ENCODE data around the gene GCG.

GCG gene

DNA sequence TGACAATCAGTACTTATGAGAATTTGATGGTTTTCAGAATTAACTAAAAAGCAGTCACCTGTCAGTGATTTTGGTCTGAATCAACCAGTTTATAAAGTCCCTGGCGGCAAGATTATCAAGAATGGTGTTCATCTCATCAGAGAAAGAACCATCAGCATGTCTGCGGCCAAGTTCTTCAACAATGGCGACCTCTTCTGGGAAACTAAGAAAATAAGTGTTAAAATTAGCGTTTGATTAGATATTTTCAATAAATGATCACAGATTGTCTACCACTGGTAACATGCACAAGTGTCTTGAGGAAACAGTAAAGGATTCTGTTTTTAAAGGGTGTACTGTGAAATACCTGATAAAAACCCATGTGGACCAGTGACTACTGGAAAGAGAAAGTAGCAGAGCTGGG is 8.1 kb downstream of the GCG start:
- POLR2A ChIA-PET, result no interaction called here
- no peak for TF ChIP-seq FOXA1 (IDR thresholded peaks at IDR 0.05)
- TF ChIP-seq SUZ12 (IDR thresholded peaks at IDR 0.05), result no peak
- no peak for TF ChIP-seq L3MBTL2 (conservative IDR thresholded peaks at IDR 0.05)
- TF ChIP-seq ZNF384 (IDR thresholded peaks at IDR 0.05), result no peak
- TF ChIP-seq CTBP1 (IDR thresholded peaks at IDR 0.05; ENCODE audit: borderline replicate concordance), result no peak
- no peak for TF ChIP-seq FOXK2 (IDR thresholded peaks at IDR 0.05)
- TF ChIP-seq HDGF (IDR thresholded peaks at IDR 0.05; ENCODE audit: borderline replicate concordance), result no peak
- TF ChIP-seq ARNT (IDR thresholded peaks at IDR 0.05), result no peak
- no peak for TF ChIP-seq TARDBP (IDR thresholded peaks at IDR 0.05)
- CTCF ChIA-PET, result interaction anchor here (1.5 kb wide), 1 partner anchor 10 kb away, joined by 3 read pairs; no protein-coding TSS in a partner anchor
- DNase-seq (ENCODE audit: extremely low spot score), result no peak

DNA sequence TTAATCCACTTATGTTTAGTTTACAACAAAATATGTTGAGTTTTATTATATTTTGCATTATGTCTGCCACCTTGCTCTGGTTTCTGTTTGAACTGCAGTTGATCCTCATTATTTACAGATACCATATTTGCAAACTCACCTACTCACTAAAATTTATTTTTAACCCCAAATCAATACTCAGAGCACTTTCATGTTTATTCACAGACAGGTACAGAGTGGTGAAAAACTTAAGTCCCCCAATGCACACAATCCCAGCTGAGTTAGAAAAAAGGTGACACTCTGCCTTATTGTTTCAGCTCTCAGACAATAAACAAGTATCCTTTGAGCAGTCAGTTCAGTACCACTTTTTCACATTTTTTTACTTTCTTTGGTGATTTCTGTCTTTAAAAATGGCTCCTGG is 13.7 kb downstream of the GCG start:
- ChIA-PET POLR2A (no interaction called here), CTCF (interaction anchor here (1.0 kb wide), 1 partner anchor 16 kb away, joined by 3 read pairs; no protein-coding TSS in a partner anchor)
- TF ChIP-seq FOXA1 (IDR thresholded peaks at IDR 0.05) (no peak), ARNT (IDR thresholded peaks at IDR 0.05) (no peak), BHLHE40 (IDR thresholded peaks at IDR 0.05; ENCODE audit: borderline replicate concordance) (no peak), NFRKB (IDR thresholded peaks at IDR 0.05) (no peak), L3MBTL2 (conservative IDR thresholded peaks at IDR 0.05) (no peak), ZNF384 (IDR thresholded peaks at IDR 0.05) (no peak)
- no peak for DNase-seq (ENCODE audit: extremely low spot score)

- ChIA-PET CTCF (interaction anchor here (0.5 kb wide), 1 partner anchor 147 kb away, joined by 3 read pairs; no protein-coding TSS in a partner anchor), POLR2A (no interaction called here)
Observed at GRCh38 chr2:162127422-162127821, 24.6 kb downstream of the GCG start.

GRCh38 chr2:162126527-162126926 is 25.5 kb downstream of the GCG start:
- CTCF ChIA-PET, result no interaction called here
- TF ChIP-seq TARDBP (IDR thresholded peaks at IDR 0.05), result no peak
- TF ChIP-seq L3MBTL2 (conservative IDR thresholded peaks at IDR 0.05), result no peak
- no peak for TF ChIP-seq FOXM1 (IDR thresholded peaks at IDR 0.05; ENCODE audit: borderline replicate concordance)
- TF ChIP-seq HDGF (IDR thresholded peaks at IDR 0.05; ENCODE audit: borderline replicate concordance), result no peak
- no peak for TF ChIP-seq SUZ12 (IDR thresholded peaks at IDR 0.05)
- no peak for TF ChIP-seq BHLHE40 (IDR thresholded peaks at IDR 0.05; ENCODE audit: borderline replicate concordance)
- POLR2A ChIA-PET, result no interaction called here
- no peak for DNase-seq (ENCODE audit: extremely low spot score)

More at GRCh38 chr2:162127422-162127821, 24.6 kb downstream of the GCG start:
- DNase-seq (ENCODE audit: extremely low spot score), result no peak
- TF ChIP-seq SP1 (IDR thresholded peaks at IDR 0.05) (no peak), NFRKB (IDR thresholded peaks at IDR 0.05) (no peak), LEF1 (IDR thresholded peaks at IDR 0.05; ENCODE audit: borderline replicate concordance) (no peak), TARDBP (IDR thresholded peaks at IDR 0.05) (no peak), FOXK2 (IDR thresholded peaks at IDR 0.05) (no peak), ZNF384 (IDR thresholded peaks at IDR 0.05) (no peak), SUZ12 (IDR thresholded peaks at IDR 0.05) (no peak), FOXA1 (IDR thresholded peaks at IDR 0.05) (no peak), ARNT (IDR thresholded peaks at IDR 0.05) (no peak), HDGF (IDR thresholded peaks at IDR 0.05; ENCODE audit: borderline replicate concordance) (no peak)

DNA sequence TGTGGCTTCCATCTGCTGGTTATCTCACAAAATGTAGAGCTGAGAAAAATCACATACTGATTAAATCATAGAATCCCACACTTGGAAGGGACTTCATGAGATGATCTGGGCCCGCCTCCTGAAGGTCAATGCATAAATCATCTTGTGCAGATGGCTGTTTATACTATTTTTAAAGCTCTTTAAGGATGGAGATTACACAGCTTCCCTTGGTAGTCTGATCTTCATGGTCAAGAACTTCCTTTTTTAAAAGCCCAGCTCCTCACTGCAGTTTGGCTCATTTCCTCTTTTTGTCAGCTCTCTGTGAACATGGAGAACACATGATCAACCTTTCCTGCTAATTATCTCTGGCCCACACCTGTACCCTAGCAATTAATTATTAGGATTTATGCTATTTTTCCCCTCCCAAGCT is 25.9 kb downstream of the GCG start:
- POLR2A ChIA-PET, result no interaction called here
- CTCF ChIA-PET, result interaction anchor here (0.9 kb wide), 1 partner anchor 26 kb away, joined by 6 read pairs; the partner anchor contains the start of gene GCG
- TF ChIP-seq ZNF384 (IDR thresholded peaks at IDR 0.05) (no peak), BHLHE40 (IDR thresholded peaks at IDR 0.05; ENCODE audit: borderline replicate concordance) (no peak), ARNT (IDR thresholded peaks at IDR 0.05) (no peak), TARDBP (IDR thresholded peaks at IDR 0.05) (no peak), SP1 (IDR thresholded peaks at IDR 0.05) (no peak), ELF4 (IDR thresholded peaks at IDR 0.05) (no peak), FOXM1 (IDR thresholded peaks at IDR 0.05; ENCODE audit: borderline replicate concordance) (no peak), LEF1 (IDR thresholded peaks at IDR 0.05; ENCODE audit: borderline replicate concordance) (no peak), SUZ12 (IDR thresholded peaks at IDR 0.05) (no peak), FOXA1 (IDR thresholded peaks at IDR 0.05) (no peak), L3MBTL2 (conservative IDR thresholded peaks at IDR 0.05) (no peak), FOXK2 (IDR thresholded peaks at IDR 0.05) (no peak), HDGF (IDR thresholded peaks at IDR 0.05; ENCODE audit: borderline replicate concordance) (no peak), NFRKB (IDR thresholded peaks at IDR 0.05) (no peak), CTBP1 (IDR thresholded peaks at IDR 0.05; ENCODE audit: borderline replicate concordance) (no peak), PKNOX1 (IDR thresholded peaks at IDR 0.05) (no peak)
- no peak for DNase-seq (ENCODE audit: extremely low spot score)

DNA sequence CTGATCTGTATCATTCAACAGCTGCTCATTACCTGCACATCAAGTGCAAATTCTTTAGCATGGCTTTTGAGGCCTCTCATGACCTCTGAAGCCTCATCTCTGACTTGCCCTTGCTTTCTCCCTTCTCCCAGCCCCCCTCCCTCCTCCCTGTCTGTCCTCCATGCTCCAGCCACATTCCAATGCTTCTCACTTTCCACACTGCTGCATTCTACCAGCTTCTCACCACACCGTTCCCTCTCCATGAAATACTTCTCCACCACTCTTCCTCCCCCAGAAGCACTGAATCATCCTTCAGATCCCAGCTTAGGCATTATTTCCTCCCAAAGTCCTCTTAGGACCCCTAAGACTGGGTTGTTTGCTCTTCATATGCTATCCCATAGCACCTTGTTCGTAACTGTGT is 26.9 kb downstream of the GCG start:
- DNase-seq (ENCODE audit: extremely low spot score), result no peak
- ChIA-PET POLR2A (no interaction called here), CTCF (no interaction called here)
- no peak for TF ChIP-seq BHLHE40 (IDR thresholded peaks at IDR 0.05; ENCODE audit: borderline replicate concordance)
- no peak for TF ChIP-seq FOXM1 (IDR thresholded peaks at IDR 0.05; ENCODE audit: borderline replicate concordance)
- no peak for TF ChIP-seq L3MBTL2 (conservative IDR thresholded peaks at IDR 0.05)
- TF ChIP-seq TARDBP (IDR thresholded peaks at IDR 0.05), result no peak
- no peak for TF ChIP-seq ARNT (IDR thresholded peaks at IDR 0.05)
- TF ChIP-seq ELF4 (IDR thresholded peaks at IDR 0.05), result no peak
- TF ChIP-seq HDGF (IDR thresholded peaks at IDR 0.05; ENCODE audit: borderline replicate concordance), result no peak
- no peak for TF ChIP-seq CTBP1 (IDR thresholded peaks at IDR 0.05; ENCODE audit: borderline replicate concordance)
- no peak for TF ChIP-seq NFRKB (IDR thresholded peaks at IDR 0.05)
- no peak for TF ChIP-seq FOXA1 (IDR thresholded peaks at IDR 0.05)
- no peak for TF ChIP-seq PKNOX1 (IDR thresholded peaks at IDR 0.05)
- TF ChIP-seq ZNF384 (IDR thresholded peaks at IDR 0.05), result no peak
- no peak for TF ChIP-seq SUZ12 (IDR thresholded peaks at IDR 0.05)
- TF ChIP-seq SP1 (IDR thresholded peaks at IDR 0.05), result no peak

Data from HEK293T (cell line).